HCT116 (cell line): ENCODE results near the gene DPM2. TPM values are rescaled to one million over a fixed set of nuclear protein-coding genes. Genes with fewer than 3 reads are reported as not detected.

Experiments
- ATAC-seq: fragments of 200-7000 bp; cut with Tn5 transposase; 2 replicates; pipeline ENCODE4 v1.9.1; 2020; ENCODE audit warnings: mild to moderate bottlenecking, moderate library complexity
- BruUV-seq: library from RNA; stranded (reverse); fragments of 400-500 nt; replicated peaks from 2 replicates; lab custom pipeline; 2021; lab: Mats Ljungman, UMichigan
- CTCF ChIA-PET: fragments of 300-600 bp; sonication (Branson Sonifier 250); formaldehyde crosslinking; loops from one replicate; lab custom pipeline; 2021; ENCODE audit warnings: antibody characterized with exemption; lab: Charles Lee
- POLR2A ChIA-PET: fragments of 300-600, 350-600 bp; sonication (Branson Sonifier 250); formaldehyde crosslinking; loops from one replicate; lab custom pipeline; 2021; ENCODE audit warnings: antibody characterized with exemption; lab: Charles Lee
- RAD21 ChIA-PET, 2 experiments: fragments of 300-600 bp; sonication (Branson Sonifier 250); formaldehyde crosslinking; loops; one replicate each; lab custom pipeline; 2023; ENCODE audit warnings: low total read pairs in 2 of 2; ENCODE audit not compliant: uncharacterized antibody in 2 of 2, unreplicated experiment in 2 of 2, low non-redundant PET in 1 of 2; lab: Charles Lee
- DNase-seq: peaks from one replicate; pipeline ENCODE4 v3.0.0-alpha.2; 2010; ENCODE audit warnings: low read depth, low spot score
- H2AFZ ChIP-seq: fragments of 200-600 bp; shearing (Covaris generic), sonication (generic); 2 replicates; pipeline ENCODE4 v1.6.1; 2017; ENCODE audit warnings: low read depth, mixed run types, mixed read lengths, antibody characterized with exemption, low read length; ENCODE audit not compliant: poor library complexity, severe bottlenecking
- H3K27ac ChIP-seq: 2 replicates; pipeline ENCODE4 v1.5.1; 2012; ENCODE audit warnings: low read depth, low read length
- H3K27me3 ChIP-seq: fragments of 200-600 bp; sonication (generic); 2 replicates; pipeline ENCODE4 v1.6.1; 2016; ENCODE audit warnings: mixed run types, low read length, mixed read lengths; ENCODE audit not compliant: insufficient read depth
- H3K36me3 ChIP-seq, 2 experiments: fragments of 200-500 bp in 1 of 2; fragments of 200-600 bp in 1 of 2; sonication (Bioruptor generic) in 1 of 2; sonication (generic) in 1 of 2; 2 replicates each; pipeline versions ENCODE4 v1.5.1 to v1.6.1; 2014 to 2016; ENCODE audit warnings: low read length in 2 of 2, inconsistent platforms in 1 of 2, mixed read lengths in 1 of 2, mixed run types in 1 of 2; ENCODE audit not compliant: insufficient read depth in 2 of 2, control insufficient read depth in 1 of 2
- H3K4me1 ChIP-seq, 2 experiments: fragments of 200-600 bp in 1 of 2; sonication (generic) in 1 of 2; 2 replicates each; pipeline versions ENCODE4 v1.5.1 to v1.6.1; 2012 to 2017; ENCODE audit warnings: low read length in 2 of 2, inconsistent platforms in 1 of 2, mild to moderate bottlenecking in 1 of 2, mixed read lengths in 1 of 2, mixed run types in 1 of 2, moderate library complexity in 1 of 2; ENCODE audit not compliant: insufficient read depth in 2 of 2, control insufficient read depth in 1 of 2
- H3K4me2 ChIP-seq: fragments of 200-600 bp; sonication (generic); 2 replicates; pipeline ENCODE4 v1.6.1; 2017; ENCODE audit warnings: mixed run types, low read length, mixed read lengths
- H3K4me3 ChIP-seq, 2 experiments: fragments of 200-600 bp in 1 of 2; sonication (generic) in 1 of 2; replicated peaks in 1 of 2; 2 replicates each; pipeline ENCODE4 v1.5.1; 2011 to 2016; ENCODE audit warnings: low read length in 2 of 2, control low read depth in 1 of 2, low read depth in 1 of 2, mild to moderate bottlenecking in 1 of 2, mixed read lengths in 1 of 2, mixed run types in 1 of 2
- H3K79me2 ChIP-seq: fragments of 200-600 bp; sonication (generic); 2 replicates; pipeline ENCODE4 v1.6.1; 2017; ENCODE audit warnings: mild to moderate bottlenecking, mixed run types, low read length, moderate library complexity, mixed read lengths; ENCODE audit not compliant: insufficient read depth
- H3K9ac ChIP-seq: fragments of 200-600 bp; sonication (generic); 2 replicates; pipeline ENCODE4 v1.6.1; 2016; ENCODE audit warnings: low read length, mixed read lengths
- H3K9me2 ChIP-seq: fragments of 200-600 bp; sonication (generic), shearing (Covaris generic); 2 replicates; pipeline ENCODE4 v1.6.1; 2017; ENCODE audit warnings: mixed run types, mild to moderate bottlenecking, moderate library complexity; ENCODE audit not compliant: insufficient read depth
- H3K9me3 ChIP-seq, 2 experiments: fragments of 200-500 bp in 1 of 2; fragments of 200-600 bp in 1 of 2; sonication (Bioruptor generic) in 1 of 2; sonication (generic) in 1 of 2; 2 replicates each; pipeline ENCODE4 v1.6.1; 2014 to 2017; ENCODE audit warnings: low read length in 2 of 2, mixed read lengths in 2 of 2, inconsistent platforms in 1 of 2, low read depth in 1 of 2, mild to moderate bottlenecking in 1 of 2, mixed run types in 1 of 2, moderate library complexity in 1 of 2; ENCODE audit not compliant: control insufficient read depth in 1 of 2, insufficient read depth in 1 of 2
- H4K20me1 ChIP-seq: fragments of 200-600 bp; sonication (generic), shearing (Covaris generic); 2 replicates; pipeline ENCODE4 v1.6.1; 2017; ENCODE audit warnings: mixed run types, mild to moderate bottlenecking, moderate library complexity; ENCODE audit not compliant: insufficient read depth
- EGR1 ChIP-seq: IDR thresholded peaks from 2 replicates; pipeline ENCODE4 v1.6.1; 2012; ENCODE audit warnings: low read depth
- TCF7L2 ChIP-seq: IDR thresholded peaks from 2 replicates; pipeline ENCODE4 v1.7.0; 2011; ENCODE audit warnings: borderline replicate concordance, inconsistent platforms; ENCODE audit not compliant: insufficient read depth, insufficient read length; ENCODE audit errors: extremely low read depth
- intact Hi-C: fragments of 100-400 bp; cut with micrococcal nuclease; formaldehyde crosslinking; loops from 2 replicates; pipeline ENCODE4 v1.10.0; 2022
- total RNA-seq: library from RNA; stranded (reverse); gene quantifications from one replicate; pipeline ENCODE4 v1.2.1, GENCODE V29; 2021; ENCODE audit not compliant: unreplicated experiment
- TF ChIP-seq, protein P1 (sequence below): IDR thresholded peaks from 2 replicates; pipeline ENCODE4 v1.6.1; 2012
- TF ChIP-seq, protein P2 (sequence below): IDR thresholded peaks from 2 replicates; pipeline ENCODE4 v1.6.1; 2011; ENCODE audit warnings: mild to moderate bottlenecking, low read length, moderate library complexity; ENCODE audit not compliant: insufficient replicate concordance; ENCODE audit errors: extremely low read depth

Gene DPM2
- total RNA-seq, 1 experiment from 2014 or later: 54.6 TPM

DNA sequence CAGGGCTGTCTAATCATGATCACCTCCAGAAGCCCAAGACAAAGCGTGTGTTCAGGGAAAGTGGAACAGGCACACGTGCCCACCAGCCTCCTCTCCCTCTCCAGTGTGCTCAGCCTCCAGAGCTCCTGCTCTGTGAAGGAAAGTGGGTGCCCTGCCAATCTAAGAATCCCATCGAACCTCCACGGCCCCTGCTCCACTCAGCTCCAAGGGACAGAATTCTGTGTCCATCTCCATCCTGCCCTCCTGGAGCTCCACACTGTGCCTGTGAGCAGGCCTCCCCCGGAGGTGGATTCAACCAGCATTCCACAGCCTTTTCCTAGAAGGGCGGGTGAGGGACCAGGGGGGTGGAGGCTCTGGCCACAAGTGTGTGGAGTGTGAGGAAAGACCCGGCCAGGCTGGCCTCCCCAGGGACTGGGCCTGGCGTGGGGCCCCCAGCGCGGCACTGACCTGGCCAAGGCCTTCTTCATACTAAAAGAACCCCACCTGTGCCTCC, 37.2 kb upstream of the DPM2 start (continued):
- TF ChIP-seq, protein P1, sequence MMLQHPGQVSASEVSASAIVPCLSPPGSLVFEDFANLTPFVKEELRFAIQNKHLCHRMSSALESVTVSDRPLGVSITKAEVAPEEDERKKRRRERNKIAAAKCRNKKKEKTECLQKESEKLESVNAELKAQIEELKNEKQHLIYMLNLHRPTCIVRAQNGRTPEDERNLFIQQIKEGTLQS: no peak
- no peak for TF ChIP-seq TCF7L2
- no peak for TF ChIP-seq EGR1

DNA sequence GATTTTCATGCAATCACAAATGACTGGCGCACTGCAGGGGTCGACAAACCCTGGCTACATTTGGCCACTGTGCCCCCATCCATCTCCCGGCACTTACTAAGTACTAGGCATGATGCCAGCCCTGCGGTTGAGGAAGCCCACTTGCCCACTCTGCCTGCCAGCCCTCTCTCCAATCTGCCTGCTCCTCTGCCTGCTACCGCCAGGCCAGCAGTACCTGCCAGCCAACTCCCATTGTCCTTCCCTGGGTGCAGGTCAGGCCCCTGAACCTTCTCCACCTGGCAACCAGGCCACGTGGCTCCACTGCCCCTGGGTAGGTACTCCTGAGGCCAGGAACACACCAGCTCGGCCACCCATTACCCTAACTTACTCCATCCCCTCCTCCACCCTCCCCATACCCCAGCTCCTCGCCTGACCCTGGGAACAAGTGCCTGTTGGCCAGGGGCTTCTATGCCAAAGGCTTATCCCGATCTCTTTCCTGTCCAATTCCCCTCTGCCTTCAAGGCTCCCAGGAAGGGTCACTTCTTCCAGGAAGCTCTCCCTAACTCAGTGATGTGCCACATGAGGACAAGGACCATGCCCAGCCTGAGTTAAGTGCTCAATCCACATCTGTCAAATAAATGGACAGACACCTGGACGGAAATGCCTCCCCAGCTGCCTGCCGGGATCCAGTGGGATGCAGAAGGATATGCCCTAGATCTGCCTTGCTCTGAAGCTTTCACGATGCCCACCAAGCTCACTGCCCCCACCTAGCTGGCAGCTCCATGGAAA, 36.5 kb upstream of the DPM2 start:
- ChIA-PET CTCF (no interaction called here), RAD21 (no interaction called here), POLR2A (no interaction called here)
- no peaks in the 10 kb centered on the region for H3K36me3 ChIP-seq
- no peaks in the 10 kb centered on the region for H3K27me3 ChIP-seq
- H3K4me2 ChIP-seq: no peak overlapping the region
- H3K79me2 ChIP-seq: peaks cover 97% of the 10 kb centered on the region
- TF ChIP-seq, protein P2, sequence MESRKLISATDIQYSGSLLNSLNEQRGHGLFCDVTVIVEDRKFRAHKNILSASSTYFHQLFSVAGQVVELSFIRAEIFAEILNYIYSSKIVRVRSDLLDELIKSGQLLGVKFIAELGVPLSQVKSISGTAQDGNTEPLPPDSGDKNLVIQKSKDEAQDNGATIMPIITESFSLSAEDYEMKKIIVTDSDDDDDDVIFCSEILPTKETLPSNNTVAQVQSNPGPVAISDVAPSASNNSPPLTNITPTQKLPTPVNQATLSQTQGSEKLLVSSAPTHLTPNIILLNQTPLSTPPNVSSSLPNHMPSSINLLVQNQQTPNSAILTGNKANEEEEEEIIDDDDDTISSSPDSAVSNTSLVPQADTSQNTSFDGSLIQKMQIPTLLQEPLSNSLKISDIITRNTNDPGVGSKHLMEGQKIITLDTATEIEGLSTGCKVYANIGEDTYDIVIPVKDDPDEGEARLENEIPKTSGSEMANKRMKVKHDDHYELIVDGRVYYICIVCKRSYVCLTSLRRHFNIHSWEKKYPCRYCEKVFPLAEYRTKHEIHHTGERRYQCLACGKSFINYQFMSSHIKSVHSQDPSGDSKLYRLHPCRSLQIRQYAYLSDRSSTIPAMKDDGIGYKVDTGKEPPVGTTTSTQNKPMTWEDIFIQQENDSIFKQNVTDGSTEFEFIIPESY: no peak
- H3K4me3 ChIP-seq: no peak overlapping the region
- H3K9me2 ChIP-seq: no peaks in the 10 kb centered on the region
- no TSS peak for BruUV-seq
- no peak for DNase-seq
- H3K27ac ChIP-seq: peak overlapping the region; percentile 20; the same call in 1 of the 2 replicates
- no peak overlapping the region for H2AFZ ChIP-seq
- no peak for ATAC-seq
- H3K4me1 ChIP-seq: peaks cover 54 to 64% of the 10 kb centered on the region in 2 experiments
- intact Hi-C loops: no loop called here
- H3K9ac ChIP-seq: no peak overlapping the region
- no peaks in the 10 kb centered on the region for H4K20me1 ChIP-seq
- H3K9me3 ChIP-seq: no peaks in the 10 kb centered on the region
